ENCODE data around the gene CYBB.

CYBB gene

GRCh38 chrX:37846141-37846540 is 66.3 kb downstream of the CYBB start:
- no peak for DNase-seq

DNA sequence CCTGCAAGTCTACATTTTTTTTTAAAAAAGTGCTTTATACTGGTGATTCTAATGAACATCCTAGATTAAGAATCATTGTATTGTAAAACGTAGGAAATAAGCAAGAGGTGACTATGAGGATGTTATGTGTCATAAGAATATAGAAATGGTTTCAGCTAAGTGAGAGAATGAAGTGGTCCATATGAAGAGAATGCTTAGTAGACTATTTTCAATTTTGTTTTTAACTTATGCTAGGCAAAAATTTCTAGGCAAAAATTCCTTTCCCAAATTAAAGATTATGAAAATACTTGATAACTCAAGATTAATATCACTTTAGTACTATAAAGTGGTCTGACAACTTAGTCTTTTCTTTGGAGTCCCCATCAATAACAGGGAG is 66.7 kb downstream of the CYBB start:
- DNase-seq = no peak

DNA sequence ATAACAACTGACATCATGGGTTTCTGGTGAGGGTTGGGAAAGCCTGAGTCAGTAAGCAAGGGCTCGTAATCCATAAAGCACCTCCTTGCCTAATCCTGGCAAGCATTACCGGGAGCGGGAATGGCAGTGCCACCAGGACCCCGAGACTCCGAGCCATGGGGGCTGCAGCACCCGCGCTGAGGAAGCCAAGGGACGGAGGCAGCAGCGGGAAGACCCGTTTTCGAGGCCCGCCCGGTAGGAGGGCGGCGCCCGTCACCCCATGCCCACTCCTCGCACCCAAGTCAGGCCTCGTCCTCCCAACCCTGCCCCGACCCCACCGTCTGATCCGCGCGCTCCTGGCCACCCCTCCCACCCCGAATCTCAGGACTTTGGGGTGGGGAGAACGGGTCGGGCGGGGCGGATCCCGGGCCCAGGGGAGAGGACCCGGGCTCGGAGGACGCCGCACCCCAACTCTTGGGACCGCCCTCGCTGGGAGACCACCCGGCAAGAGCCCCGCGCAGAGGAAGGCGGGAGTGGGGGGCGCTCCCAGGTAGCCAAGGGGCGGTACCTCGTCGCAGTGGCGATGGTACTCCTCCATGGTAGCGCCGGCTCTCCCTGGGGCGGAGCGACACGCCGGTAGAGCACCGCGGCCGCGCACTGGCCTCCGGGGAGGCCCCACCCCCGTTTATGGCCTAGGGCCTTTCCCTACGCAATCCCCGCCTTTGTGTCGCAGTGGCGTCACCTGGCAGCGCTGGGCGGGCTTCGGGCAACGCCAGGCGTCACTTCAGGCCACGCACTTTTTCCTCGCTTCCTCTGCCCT is 67.3 kb downstream of the CYBB start, which contains the start of gene DYNLT3:
TSS of gene DYNLT3 (minus strand) at position 638 of the 799 bp plus-strand sequence. CDS start at position 577, 61 bp downstream.
- peak; percentile 89 for DNase-seq

- DNase-seq = no peak
These were observed 67.9 kb downstream of the CYBB start for GRCh38 chrX:37847733-37848197.

DNA sequence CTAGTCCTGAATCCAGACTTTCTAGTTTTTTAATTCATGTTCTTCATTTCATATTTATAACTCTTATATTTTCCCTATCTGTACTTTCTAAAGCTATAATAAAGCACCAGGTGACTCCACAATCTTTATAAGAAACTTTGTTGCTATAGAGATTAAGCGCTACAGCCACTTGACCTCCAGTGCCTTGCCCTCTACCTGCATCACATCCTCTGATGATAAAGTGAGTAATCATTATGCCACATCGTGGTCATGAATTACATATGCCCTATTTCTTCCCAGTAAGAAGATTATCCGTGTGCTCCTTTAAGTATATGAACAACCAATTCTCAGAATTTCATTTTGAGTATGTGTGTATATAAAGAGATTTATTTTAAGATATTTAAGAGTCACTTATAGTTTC is 74.3 kb downstream of the CYBB start:
- DNase-seq = no peak

- DNase-seq = no peak
These were observed 74.9 kb downstream of the CYBB start for GRCh38 chrX:37854748-37855147.

DNA sequence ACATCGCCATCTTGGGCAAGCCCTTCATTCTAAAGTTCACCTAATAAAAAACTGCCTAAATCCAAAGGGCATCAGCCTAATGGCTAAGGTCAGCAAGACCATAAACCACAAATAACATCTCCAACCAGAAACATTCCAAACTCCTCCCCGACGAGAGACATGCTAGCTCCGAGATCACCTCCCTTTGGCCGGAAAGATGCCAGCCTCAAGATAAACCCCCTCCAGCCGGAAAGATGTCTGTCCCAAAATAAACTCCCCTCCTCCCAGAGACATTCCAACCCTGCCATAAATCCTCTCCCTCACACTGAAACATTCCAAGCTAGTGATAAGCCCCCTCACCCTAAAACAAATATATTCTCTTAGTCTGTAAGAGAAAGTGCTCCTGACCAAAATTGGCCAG is 80.9 kb downstream of the CYBB start:
- DNase-seq = no peak

DNA sequence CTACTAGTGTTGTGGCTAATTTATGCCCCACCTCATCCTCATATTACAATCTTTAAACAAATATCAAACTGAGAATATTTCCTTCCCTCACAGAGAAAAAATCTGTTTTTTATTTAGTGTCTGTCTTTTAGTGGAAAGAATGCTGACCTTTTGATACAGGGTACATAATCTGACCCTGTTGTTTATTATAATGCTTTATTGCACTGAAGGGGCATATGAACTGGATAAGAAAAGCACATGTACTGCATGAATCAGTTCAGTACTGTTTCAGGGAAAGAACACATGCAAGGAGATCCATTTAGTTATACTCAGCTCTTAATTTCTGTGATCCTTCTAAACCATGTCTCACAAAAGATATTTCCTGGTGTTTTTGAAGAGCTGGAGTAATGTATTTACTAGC is 83.0 kb downstream of the CYBB start:
- DNase-seq = no peak

All from NCI-H146 (cell line).